HK-2 (cell line): Measurements from ENCODE around the gene STARD6.
A peak's percentile ranks its signal among the peaks of the same experiment; 100 is the strongest.
"Not testable (repeated sequence)": the region's sequence is repeated elsewhere in the genome, so short reads cannot be mapped to it uniquely, and the experiment has no call there.

Experiments used
- DNase-seq: peaks from one replicate; pipeline ENCODE4 v3.0.0-alpha.2; 2018; ENCODE audit not compliant: unreplicated experiment

The STARD6 gene

GRCh38 chr18:54338230-54338629, 19.4 kb downstream of the STARD6 start:
- no peak for DNase-seq

GRCh38 chr18:54335638-54336173, 22.0 kb downstream of the STARD6 start:
- DNase-seq, result no peak

- no peak for DNase-seq
These were observed 26.7 kb downstream of the STARD6 start for GRCh38 chr18:54330768-54331548.

- DNase-seq, result no peak
These were observed 27.9 kb downstream of the STARD6 start for GRCh38 chr18:54329787-54330186.

- DNase-seq, result no peak
These were observed 29.8 kb downstream of the STARD6 start for GRCh38 chr18:54327818-54328217.

- DNase-seq, result no peak
These were observed 33.7 kb downstream of the STARD6 start for GRCh38 chr18:54323970-54324369.

GRCh38 chr18:54323561-54323960, 34.1 kb downstream of the STARD6 start:
- DNase-seq, result no peak

- no peak for DNase-seq
These were observed 41.4 kb downstream of the STARD6 start for GRCh38 chr18:54316071-54316820.

- not testable (repeated sequence) for DNase-seq
These were observed 48.1 kb downstream of the STARD6 start for GRCh38 chr18:54309564-54309963.

GRCh38 chr18:54303408-54303807, 54.2 kb downstream of the STARD6 start:
- DNase-seq, result no peak

GRCh38 chr18:54298991-54299390, 58.7 kb downstream of the STARD6 start:
- not testable (repeated sequence) for DNase-seq

- DNase-seq, result no peak
These were observed 61.6 kb downstream of the STARD6 start for GRCh38 chr18:54296062-54296461.

- DNase-seq, result no peak
These were observed 63.4 kb downstream of the STARD6 start for GRCh38 chr18:54294274-54294673.

- peak; percentile 30 for DNase-seq
These were observed 72.5 kb downstream of the STARD6 start for GRCh38 chr18:54284981-54285785.

- no peak for DNase-seq
These were observed 73.1 kb downstream of the STARD6 start for GRCh38 chr18:54284535-54284934.

GRCh38 chr18:54280220-54280569, 77.5 kb downstream of the STARD6 start:
- DNase-seq, result peak; percentile 19

GRCh38 chr18:54279477-54280219, 78.0 kb downstream of the STARD6 start:
- DNase-seq, result no peak

- DNase-seq, result no peak
These were observed 79.0 kb downstream of the STARD6 start for GRCh38 chr18:54278615-54279014.

GRCh38 chr18:54277899-54278298, 79.8 kb downstream of the STARD6 start:
- DNase-seq, result no peak
